ENCODE measurements around the gene C1orf159. TPM values are rescaled to one million over a fixed set of nuclear protein-coding genes. Genes with fewer than 3 reads are reported as not detected.

Gene C1orf159
- polyA plus RNA-seq, 2 of the 4 experiments (the other 2 are of a cell fraction), result 4.0 to 10.2 TPM

- no peak for TF ChIP-seq JUNB (IDR thresholded peaks at IDR 0.05)
- no peak for TF ChIP-seq RARB (CRISPR knock-in tag; IDR thresholded peaks at IDR 0.05)
- TF ChIP-seq RCOR1 (IDR thresholded peaks at IDR 0.05; ENCODE audit: low read depth, low read length), result no peak
Measured at GRCh38 chr1:1120866-1121591, 5.1 kb upstream of the C1orf159 start (continued).

GRCh38 chr1:1120096-1120495 lies 4.2 kb upstream of the C1orf159 start:
- WGBS (ENCODE audit: missing lambda C conversion rate), result 73% methylated on average over 8 of the region's 16 CpGs
- CTCF ChIA-PET, result interaction anchor here (0.6 to 5.5 kb wide), 6 partner anchors 9 to 171 kb away, joined by 3 to 72 read pairs (median 8); no protein-coding TSS in a partner anchor
- no peak for ATAC-seq
- POLR2A ChIA-PET, result no interaction called here
- Histone ChIP-seq H3K27ac (no peak overlapping the region), H3K4me1 (peaks cover 4% of the 10 kb centered on the region; the same call in 1 of the 3 replicates), H3K4me2 (no peak overlapping the region), H3K9me3 (no peaks in the 10 kb centered on the region), H3K4me3 (no peak overlapping the region)
- DNase-seq (ENCODE audit: low read depth in 1 of 2, low spot score in 1 of 2), result no peak
- FAIRE-seq, result no peak
- TF ChIP-seq CHD4 (IDR thresholded peaks at IDR 0.05; ENCODE audit: borderline replicate concordance) (no peak), MAZ (IDR thresholded peaks at IDR 0.05; ENCODE audit: borderline replicate concordance, low read depth, low read length) (no peak)

GRCh38 chr1:1119272-1119890 lies 3.5 kb upstream of the C1orf159 start:
- no peaks in the 10 kb centered on the region for H3K9me3 ChIP-seq
- peaks cover 7% of the 10 kb centered on the region; the same call in 1 of the 3 replicates for H3K4me1 ChIP-seq
- POLR2A ChIA-PET, result no interaction called here
- ATAC-seq, result no peak
- no peak for FAIRE-seq
- DNase-seq (ENCODE audit: low read depth in 1 of 2, low spot score in 1 of 2), result no peak
- CTCF ChIA-PET, result interaction anchor here (0.6 to 5.5 kb wide), 5 partner anchors 111 to 172 kb away, joined by 3 to 72 read pairs (median 8); no protein-coding TSS in a partner anchor
- 65% methylated on average over 20 of the region's 20 CpGs for WGBS (ENCODE audit: missing lambda C conversion rate)
- no peak overlapping the region for H3K4me3 ChIP-seq
- TF ChIP-seq ZC3H11A (IDR thresholded peaks at IDR 0.05) (no peak), BCL3 (IDR thresholded peaks at IDR 0.05) (no peak), HOXA7 (CRISPR knock-in tag; IDR thresholded peaks at IDR 0.05) (no peak), RARB (CRISPR knock-in tag; IDR thresholded peaks at IDR 0.05) (no peak), POLR2AphosphoS2 (conservative IDR thresholded peaks at IDR 0.05; ENCODE audit: low read length) (no peak), JUN (IDR thresholded peaks at IDR 0.05) (no peak), ATOH8 (CRISPR knock-in tag; IDR thresholded peaks at IDR 0.05; ENCODE audit: low read depth) (no peak), POLR2A (IDR thresholded peaks at IDR 0.05; ENCODE audit: low read length) (no peak), NFE2L2 (conservative IDR thresholded peaks at IDR 0.05; ENCODE audit: low read length) (no peak), NR3C1 (IDR thresholded peaks at IDR 0.05) (no peak), KDM5A (IDR thresholded peaks at IDR 0.05) (no peak), FOSB (CRISPR knock-in tag; IDR thresholded peaks at IDR 0.05) (no peak), NPAS2 (CRISPR knock-in tag; IDR thresholded peaks at IDR 0.05; ENCODE audit: borderline replicate concordance) (no peak), EHMT2 (IDR thresholded peaks at IDR 0.05; ENCODE audit: low read depth) (no peak), REST (IDR thresholded peaks at IDR 0.05) (no peak), TFCP2L1 (CRISPR knock-in tag; IDR thresholded peaks at IDR 0.05) (no peak), KDM1A (IDR thresholded peaks at IDR 0.05; ENCODE audit: low read depth) (no peak), MAFK (IDR thresholded peaks at IDR 0.05; ENCODE audit: partially characterized antibody) (no peak), CBX8 (IDR thresholded peaks at IDR 0.05) (no peak), CEBPB (IDR thresholded peaks at IDR 0.05) (no peak)
- H3K4me2 ChIP-seq, result no peak overlapping the region
- no peak overlapping the region for H3K27ac ChIP-seq
